GM10266 (cell line): ENCODE results near the gene C9orf78.

Experiments used
- DNase-seq: peaks from one replicate; pipeline ENCODE4 v3.0.0; 2012; ENCODE audit errors: extremely low spot score
- TF ChIP-seq, protein P1 (sequence below): IDR thresholded peaks from 2 replicates; pipeline ENCODE4 v1.5.1; 2012; ENCODE audit warnings: mild to moderate bottlenecking, low read depth; ENCODE audit not compliant: control insufficient read depth, insufficient read depth; ENCODE audit errors: missing control alignments

Gene C9orf78

DNA sequence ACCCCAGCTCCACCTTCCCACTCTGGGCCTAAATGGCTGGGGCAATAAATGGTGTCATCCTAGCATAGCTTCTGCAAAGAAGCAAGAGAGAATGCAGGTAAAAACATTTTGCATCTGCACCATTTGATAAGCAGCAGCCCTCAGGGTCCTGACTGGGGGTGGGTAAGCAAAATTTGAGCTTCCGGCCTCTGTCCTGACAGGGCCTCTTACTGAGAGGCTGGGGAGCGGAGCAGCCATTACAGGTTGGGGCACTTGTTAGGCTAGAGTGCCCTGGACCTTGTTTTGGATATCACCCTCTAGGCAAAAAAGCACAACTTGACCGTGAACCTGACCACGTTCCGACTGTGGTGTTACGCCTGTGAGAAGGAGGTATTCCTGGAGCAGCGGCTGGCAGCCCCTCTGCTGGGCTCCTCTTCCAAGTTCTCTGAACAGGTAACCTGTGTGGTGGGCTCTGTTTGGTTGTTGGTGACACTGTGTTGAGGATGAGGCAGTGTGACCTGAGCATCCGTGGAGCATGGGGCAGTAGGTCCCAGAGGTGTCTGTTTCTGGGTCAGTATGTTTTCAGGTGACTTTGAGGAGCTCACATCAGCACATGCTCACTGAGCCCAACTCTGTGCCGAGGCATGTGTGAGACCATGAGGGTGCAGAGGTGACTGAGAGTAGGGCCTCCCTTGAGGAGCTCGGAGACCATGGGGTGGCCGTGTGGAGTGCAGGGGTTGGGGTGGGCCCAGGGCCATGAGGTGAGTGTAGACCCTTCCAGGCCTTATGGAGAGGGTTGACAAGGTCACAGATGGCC, 23.3 kb upstream of the C9orf78 start:
- TF ChIP-seq, protein P1, sequence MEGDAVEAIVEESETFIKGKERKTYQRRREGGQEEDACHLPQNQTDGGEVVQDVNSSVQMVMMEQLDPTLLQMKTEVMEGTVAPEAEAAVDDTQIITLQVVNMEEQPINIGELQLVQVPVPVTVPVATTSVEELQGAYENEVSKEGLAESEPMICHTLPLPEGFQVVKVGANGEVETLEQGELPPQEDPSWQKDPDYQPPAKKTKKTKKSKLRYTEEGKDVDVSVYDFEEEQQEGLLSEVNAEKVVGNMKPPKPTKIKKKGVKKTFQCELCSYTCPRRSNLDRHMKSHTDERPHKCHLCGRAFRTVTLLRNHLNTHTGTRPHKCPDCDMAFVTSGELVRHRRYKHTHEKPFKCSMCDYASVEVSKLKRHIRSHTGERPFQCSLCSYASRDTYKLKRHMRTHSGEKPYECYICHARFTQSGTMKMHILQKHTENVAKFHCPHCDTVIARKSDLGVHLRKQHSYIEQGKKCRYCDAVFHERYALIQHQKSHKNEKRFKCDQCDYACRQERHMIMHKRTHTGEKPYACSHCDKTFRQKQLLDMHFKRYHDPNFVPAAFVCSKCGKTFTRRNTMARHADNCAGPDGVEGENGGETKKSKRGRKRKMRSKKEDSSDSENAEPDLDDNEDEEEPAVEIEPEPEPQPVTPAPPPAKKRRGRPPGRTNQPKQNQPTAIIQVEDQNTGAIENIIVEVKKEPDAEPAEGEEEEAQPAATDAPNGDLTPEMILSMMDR: no peak
- no peak for DNase-seq

- no peak for DNase-seq
- TF ChIP-seq, protein P1: no peak
Measured at GRCh38 chr9:129857207-129857606, 22.1 kb upstream of the C9orf78 start.

DNA sequence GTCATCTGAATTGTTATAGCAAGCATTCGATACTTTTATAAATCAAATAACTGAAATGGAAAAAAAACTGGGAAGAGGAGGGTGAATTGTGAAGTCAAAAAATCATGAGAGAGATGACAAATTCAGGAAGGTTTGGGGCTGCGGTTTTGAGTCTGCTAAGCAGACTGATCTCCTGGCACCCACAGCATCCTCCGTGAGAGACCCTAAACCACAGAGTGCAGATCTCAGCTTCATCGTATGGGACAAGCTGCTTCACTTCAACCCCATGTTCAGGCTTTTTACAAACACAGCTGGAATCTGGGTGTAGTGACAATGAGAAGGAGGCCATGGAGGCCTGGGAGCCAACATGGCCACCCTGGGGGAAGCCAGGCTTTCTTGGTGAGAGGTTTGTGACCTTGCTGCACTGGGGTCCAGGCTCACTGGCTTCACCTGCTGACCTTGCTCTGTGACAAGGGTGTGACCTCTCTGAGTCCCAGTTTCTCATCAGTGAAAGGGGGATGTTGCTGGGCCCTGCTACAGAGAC, 19.6 kb upstream of the C9orf78 start:
- TF ChIP-seq, protein P1: no peak
- no peak for DNase-seq

- no peak for DNase-seq
- TF ChIP-seq, protein P1: no peak
Measured at GRCh38 chr9:129853614-129854013, 18.5 kb upstream of the C9orf78 start.

- DNase-seq: no peak
- TF ChIP-seq, protein P1: no peak
Measured at GRCh38 chr9:129852579-129852978, 17.5 kb upstream of the C9orf78 start.

- no peak for DNase-seq
- TF ChIP-seq, protein P1: no peak
Measured at GRCh38 chr9:129851821-129852220, 16.7 kb upstream of the C9orf78 start.
